ENCODE results near the gene LRPAP1.

DNA sequence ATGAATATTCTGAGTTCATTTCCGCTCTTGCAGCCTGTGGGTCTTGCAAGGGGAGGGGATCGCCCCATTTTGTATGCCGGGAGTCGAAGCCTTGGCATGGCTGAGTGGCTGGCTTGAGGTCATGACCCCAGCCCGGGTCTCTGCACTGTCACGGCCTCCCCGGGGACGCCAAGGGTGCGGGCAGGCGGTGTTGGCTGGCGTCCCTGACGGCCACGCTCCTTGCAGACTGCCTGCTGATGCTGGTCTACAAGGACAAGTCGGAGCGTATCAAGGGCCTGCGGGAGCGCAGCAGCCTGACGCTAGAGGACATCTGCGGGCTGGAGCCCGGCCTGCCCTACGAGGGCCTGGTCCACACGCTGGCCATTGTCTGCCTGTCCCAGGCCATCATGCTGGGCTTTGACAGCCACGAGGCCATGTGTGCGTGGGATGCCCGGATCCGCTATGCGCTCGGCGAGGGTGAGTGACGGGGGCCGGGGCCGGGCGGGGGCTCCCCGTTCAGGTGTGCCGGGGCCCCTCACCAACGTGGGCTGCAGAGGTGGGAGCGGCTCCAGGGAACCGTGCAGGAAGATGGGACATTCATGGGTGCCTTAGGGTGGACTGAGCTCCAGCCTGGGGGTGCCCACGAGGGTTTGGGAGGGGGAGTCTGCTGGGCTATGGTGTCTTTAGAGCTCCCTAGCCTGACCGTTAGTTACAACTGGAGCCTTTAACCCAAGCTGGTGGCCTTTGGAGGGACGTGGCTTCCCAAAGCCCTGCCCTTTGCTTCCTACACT, 58.9 kb downstream of the LRPAP1 start:
- TF ChIP-seq CTCF (IDR thresholded peaks at IDR 0.05 in 4 of 5, conservative IDR thresholded peaks at IDR 0.05 in 1 of 5) (no peak), POLR2A (IDR thresholded peaks at IDR 0.05) (no peak)
